Stimulated activated CD4-positive, alpha-beta T cell treated with anti-CD3 and anti-CD28 coated beads, Interleukin-12 subunit alpha, Interleukin-12 subunit beta, amount 100 ng/mL, for 4 hours (primary cell): ENCODE results near the gene CCNJ.
A peak's percentile ranks its signal among the peaks of the same experiment; 100 is the strongest.

Source experiments
- DNase-seq: peaks from one replicate; pipeline ENCODE4 v3.0.0-alpha.2; 2020

CCNJ gene

GRCh38 chr10:96061232-96061631 is 17.8 kb downstream of the CCNJ start:
- no peak for DNase-seq

- no peak for DNase-seq
Measured at GRCh38 chr10:96072674-96073073, 29.3 kb downstream of the CCNJ start.

GRCh38 chr10:96073722-96074121 is 30.3 kb downstream of the CCNJ start:
- no peak for DNase-seq

GRCh38 chr10:96074776-96075175 is 31.4 kb downstream of the CCNJ start:
- DNase-seq = no peak

GRCh38 chr10:96075977-96076376 is 32.6 kb downstream of the CCNJ start:
- no peak for DNase-seq

- no peak for DNase-seq
Measured at GRCh38 chr10:96077156-96077555, 33.8 kb downstream of the CCNJ start.

GRCh38 chr10:96082153-96082552 is 38.8 kb downstream of the CCNJ start:
- DNase-seq = no peak

- DNase-seq = no peak
Measured at GRCh38 chr10:96082748-96083147, 39.4 kb downstream of the CCNJ start.

- DNase-seq = no peak
Measured at GRCh38 chr10:96089116-96089515, 45.7 kb downstream of the CCNJ start.

GRCh38 chr10:96089670-96090462 is 46.5 kb downstream of the CCNJ start:
- peak; percentile 91 for DNase-seq

GRCh38 chr10:96090463-96090800 is 47.0 kb downstream of the CCNJ start:
- DNase-seq = no peak

GRCh38 chr10:96092999-96093767 is 49.8 kb downstream of the CCNJ start:
- no peak for DNase-seq

- no peak for DNase-seq
Measured at GRCh38 chr10:96093948-96094347, 50.6 kb downstream of the CCNJ start.

GRCh38 chr10:96096958-96097357 is 53.6 kb downstream of the CCNJ start:
- no peak for DNase-seq

GRCh38 chr10:96097865-96098264 is 54.5 kb downstream of the CCNJ start:
- DNase-seq = no peak

- no peak for DNase-seq
Measured at GRCh38 chr10:96107623-96108038, 64.2 kb downstream of the CCNJ start.
